Muscle of leg (tissue), 11 donors: ENCODE measurements around the gene EIF4G3. TPM values are rescaled to one million over a fixed set of nuclear protein-coding genes. Genes with fewer than 3 reads are reported as not detected.

ENCODE experiments used
- DNase-seq: peaks from one replicate; pipeline ENCODE4 v3.0.0; 2013
- H3K27ac ChIP-seq: one replicate; pipeline ENCODE4 v1.5.1; 2013; ENCODE audit warnings: mild to moderate bottlenecking, low read length, control low read depth
- H3K27me3 ChIP-seq: one replicate; pipeline ENCODE4 v1.6.1; 2013; ENCODE audit warnings: low read length; ENCODE audit not compliant: control insufficient read depth, insufficient read depth
- H3K36me3 ChIP-seq: one replicate; pipeline ENCODE4 v1.6.1; 2013; ENCODE audit warnings: low read length; ENCODE audit not compliant: control insufficient read depth, insufficient read depth
- H3K4me1 ChIP-seq: one replicate; pipeline ENCODE4 v1.6.1; 2013; ENCODE audit warnings: low read length; ENCODE audit not compliant: control insufficient read depth, insufficient read depth
- H3K4me3 ChIP-seq: one replicate; pipeline ENCODE4 v1.5.1; 2013; ENCODE audit warnings: low read length, control low read depth
- H3K9me3 ChIP-seq: replicated peaks from 2 replicates; pipeline ENCODE4 v1.6.1; 2013; ENCODE audit warnings: low read depth, low read length; ENCODE audit not compliant: control insufficient read depth
- WGBS: methylation state at CpG from one replicate; pipeline ENCODE4 v1.1.5; 2013; ENCODE audit warnings: missing lambda C conversion rate; ENCODE audit not compliant: insufficient coverage; 5-methylcytosine and 5-hydroxymethylcytosine counted together
- polyA plus RNA-seq, 8 donors: library from polyadenylated mRNA; unstranded; fragments of 120-200 nt; gene quantifications; one replicate each; pipeline versions ENCODE4 v1.2.1 to v1.2.3, GENCODE V29; 2013; ENCODE audit warnings: inconsistent platforms in 1 of 8, low replicate concordance in 1 of 8; ENCODE audit not compliant: insufficient read length in 8 of 8, insufficient read depth in 1 of 8
- total RNA-seq: library from RNA; stranded (reverse); fragments of 120-200 nt; gene quantifications from one replicate; pipeline ENCODE4 v1.2.4, GENCODE V29; 2013

The EIF4G3 gene
- total and polyA plus RNA-seq, 9 donors = 23.4 to 42.0 (median 34.0) TPM

DNA sequence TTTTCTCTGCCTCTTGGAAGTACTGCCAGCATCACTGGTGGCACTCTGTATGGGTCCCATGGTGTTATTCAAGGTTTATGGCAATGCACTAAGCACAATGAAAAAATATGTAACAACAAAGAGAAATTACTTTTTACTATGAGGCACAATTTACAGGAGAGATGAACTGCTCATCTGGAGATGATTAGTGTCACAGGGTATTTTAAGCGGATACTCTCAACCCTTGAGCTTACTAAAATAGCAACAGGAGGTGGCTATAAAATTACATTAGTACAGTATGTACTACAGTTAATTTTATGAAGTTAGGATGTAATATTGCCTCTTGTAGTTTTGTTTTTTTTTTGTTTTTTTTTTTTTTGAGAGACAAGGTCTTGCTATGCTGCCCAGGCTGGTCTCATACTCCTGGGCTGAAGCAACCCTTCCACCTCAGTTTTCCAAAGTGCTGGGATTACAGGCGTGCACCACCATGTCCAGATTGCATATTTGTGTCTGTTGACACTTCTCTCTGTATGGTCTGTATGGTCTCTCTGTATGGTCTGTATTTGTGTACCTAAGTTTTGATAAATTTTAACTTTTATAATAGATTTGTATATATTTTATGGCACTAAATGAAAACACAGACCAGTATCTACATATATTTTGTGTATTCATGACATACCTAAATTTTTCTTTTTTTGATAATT, 214.0 kb downstream of the EIF4G3 start:
- H3K4me3 ChIP-seq = no peak overlapping the region
- no peaks in the 10 kb centered on the region for H3K4me1 ChIP-seq
- H3K27me3 ChIP-seq = no peaks in the 10 kb centered on the region
- H3K27ac ChIP-seq = peak overlapping the region; percentile 25
- WGBS = no CpG with 5 or more reads among the region's 2 CpGs
- no peaks in the 10 kb centered on the region for H3K9me3 ChIP-seq
- H3K36me3 ChIP-seq = no peaks in the 10 kb centered on the region
- DNase-seq = peak; percentile 28

- Histone ChIP-seq H3K27ac (no peak overlapping the region), H3K4me3 (no peak overlapping the region), H3K9me3 (no peaks in the 10 kb centered on the region), H3K36me3 (no peaks in the 10 kb centered on the region), H3K27me3 (no peaks in the 10 kb centered on the region), H3K4me1 (no peaks in the 10 kb centered on the region)
- DNase-seq = no peak
- WGBS = no CpG with 5 or more reads among the region's 1 CpG
Observed at GRCh38 chr1:20958430-20958829, 218.3 kb downstream of the EIF4G3 start.

DNA sequence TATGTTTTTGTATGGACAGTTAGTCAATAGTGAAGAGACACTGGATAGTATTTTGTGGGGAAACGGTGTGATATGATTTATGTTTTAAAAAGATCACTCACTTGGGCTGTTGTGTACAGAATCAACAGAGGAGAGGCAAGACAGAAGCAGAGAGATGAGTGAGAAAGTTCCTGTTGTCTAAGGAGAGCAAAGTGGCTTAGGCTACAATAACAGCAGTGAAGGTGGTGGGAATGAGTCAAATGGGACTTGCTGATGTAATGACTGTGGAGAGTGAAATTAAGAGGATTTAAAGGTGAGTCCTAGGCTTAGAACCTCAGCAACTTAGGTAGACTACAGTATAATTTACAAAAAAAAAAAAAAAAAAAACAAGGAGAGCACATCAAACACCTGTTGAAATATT, 220.4 kb downstream of the EIF4G3 start:
- H3K27me3 ChIP-seq = no peaks in the 10 kb centered on the region
- no peak overlapping the region for H3K4me3 ChIP-seq
- no peak overlapping the region for H3K27ac ChIP-seq
- H3K9me3 ChIP-seq = no peaks in the 10 kb centered on the region
- WGBS = 100% methylated on average over 1 of the region's 1 CpG
- no peak for DNase-seq
- H3K36me3 ChIP-seq = no peaks in the 10 kb centered on the region
- no peaks in the 10 kb centered on the region for H3K4me1 ChIP-seq

GRCh38 chr1:20950679-20951078, 226.0 kb downstream of the EIF4G3 start:
- Histone ChIP-seq H3K9me3 (no peaks in the 10 kb centered on the region), H3K4me3 (no peak overlapping the region), H3K36me3 (no peaks in the 10 kb centered on the region), H3K27ac (no peak overlapping the region), H3K27me3 (no peaks in the 10 kb centered on the region), H3K4me1 (no peaks in the 10 kb centered on the region)
- DNase-seq = no peak
- WGBS = no CpG with 5 or more reads among the region's 3 CpGs

- Histone ChIP-seq H3K4me3 (no peak overlapping the region), H3K36me3 (no peaks in the 10 kb centered on the region), H3K4me1 (no peaks in the 10 kb centered on the region), H3K9me3 (no peaks in the 10 kb centered on the region), H3K27ac (no peak overlapping the region), H3K27me3 (no peaks in the 10 kb centered on the region)
- DNase-seq = no peak
- 100% methylated on average over 4 of the region's 9 CpGs for WGBS
Observed at GRCh38 chr1:20949871-20950590, 226.7 kb downstream of the EIF4G3 start.

GRCh38 chr1:20948101-20948500, 228.6 kb downstream of the EIF4G3 start:
- Histone ChIP-seq H3K4me1 (no peaks in the 10 kb centered on the region), H3K27ac (no peak overlapping the region), H3K27me3 (no peaks in the 10 kb centered on the region), H3K36me3 (no peaks in the 10 kb centered on the region), H3K9me3 (no peaks in the 10 kb centered on the region), H3K4me3 (no peak overlapping the region)
- 100% methylated on average over 2 of the region's 6 CpGs for WGBS
- DNase-seq = no peak

GRCh38 chr1:20947409-20947808, 229.3 kb downstream of the EIF4G3 start:
- no peak overlapping the region for H3K4me3 ChIP-seq
- H3K4me1 ChIP-seq = no peaks in the 10 kb centered on the region
- no CpG with 5 or more reads among the region's 2 CpGs for WGBS
- H3K9me3 ChIP-seq = no peaks in the 10 kb centered on the region
- no peaks in the 10 kb centered on the region for H3K27me3 ChIP-seq
- no peak overlapping the region for H3K27ac ChIP-seq
- no peak for DNase-seq
- no peaks in the 10 kb centered on the region for H3K36me3 ChIP-seq

DNA sequence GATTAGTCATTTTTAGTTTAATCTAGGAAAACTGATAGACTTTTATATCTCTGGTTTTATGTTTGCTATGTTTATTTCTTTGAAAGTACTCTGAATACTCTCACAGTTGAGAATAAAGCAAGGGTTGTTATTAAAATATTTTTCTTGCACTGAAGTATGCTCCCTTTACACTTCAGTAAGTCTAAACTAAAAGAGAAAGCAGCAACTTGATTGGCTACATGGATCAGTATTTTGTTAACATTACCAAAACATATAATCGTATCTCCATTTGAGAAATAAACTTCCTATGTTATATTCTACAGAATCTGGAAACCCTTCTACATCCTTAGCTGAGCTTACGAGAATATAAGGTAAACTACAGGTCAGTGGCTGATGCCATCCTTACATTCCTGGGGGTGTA, 240.1 kb downstream of the EIF4G3 start:
- no peak for DNase-seq
- no CpG with 5 or more reads among the region's 2 CpGs for WGBS
- no peak overlapping the region for H3K4me3 ChIP-seq

DNA sequence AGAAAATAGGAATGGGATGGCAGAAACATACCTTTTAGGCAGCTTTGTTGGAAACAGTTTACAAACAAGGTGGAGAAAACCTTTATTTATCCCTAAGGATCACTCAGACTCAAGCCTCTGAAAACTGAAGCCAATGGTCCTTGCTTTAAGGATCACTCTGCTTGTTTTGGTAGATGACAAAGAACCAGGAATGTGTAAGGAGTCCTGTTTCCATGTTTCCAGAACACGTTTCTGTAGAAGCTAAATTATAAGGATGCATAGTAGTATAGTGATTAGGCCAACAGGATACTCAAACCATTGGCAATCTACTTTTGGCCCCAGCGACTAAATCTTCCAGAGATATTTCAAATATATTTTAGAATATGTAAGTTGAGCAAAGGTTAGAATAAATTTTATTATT, 240.5 kb downstream of the EIF4G3 start:
- no peaks in the 10 kb centered on the region for H3K9me3 ChIP-seq
- H3K4me3 ChIP-seq = no peak overlapping the region
- H3K27ac ChIP-seq = no peak overlapping the region
- no peak for DNase-seq
- WGBS = no CpG with 5 or more reads among the region's 2 CpGs
- no peaks in the 10 kb centered on the region for H3K4me1 ChIP-seq
- H3K36me3 ChIP-seq = peaks cover 5% of the 10 kb centered on the region
- no peaks in the 10 kb centered on the region for H3K27me3 ChIP-seq

More for the DNA sequence above, 240.1 kb downstream of the EIF4G3 start:
- H3K36me3 ChIP-seq = peaks cover 8% of the 10 kb centered on the region
- no peak overlapping the region for H3K27ac ChIP-seq
- H3K27me3 ChIP-seq = no peaks in the 10 kb centered on the region
- no peaks in the 10 kb centered on the region for H3K4me1 ChIP-seq
- no peaks in the 10 kb centered on the region for H3K9me3 ChIP-seq

DNA sequence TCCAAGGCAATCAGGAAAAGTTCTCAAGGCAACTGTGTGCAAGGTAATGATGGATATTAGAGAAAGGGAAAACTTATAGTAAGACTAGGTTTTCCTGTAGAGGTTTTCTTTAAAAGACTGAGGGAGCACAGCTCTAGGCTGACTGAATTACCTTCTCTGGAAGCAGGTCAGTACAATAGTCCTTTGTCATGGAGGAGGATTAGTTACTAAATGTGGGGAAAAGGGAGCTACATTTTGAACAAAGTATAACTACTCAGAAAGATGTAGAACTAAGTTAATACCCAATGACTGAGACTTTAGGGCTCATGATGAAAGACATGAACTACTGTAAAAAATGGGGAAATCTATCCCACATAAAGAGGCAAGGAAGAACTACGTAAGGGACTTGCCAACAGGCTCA, 241.0 kb downstream of the EIF4G3 start:
- WGBS = no CpG with 5 or more reads among the region's 1 CpG
- no peak for DNase-seq
- Histone ChIP-seq H3K4me1 (no peaks in the 10 kb centered on the region), H3K4me3 (no peak overlapping the region), H3K27me3 (no peaks in the 10 kb centered on the region), H3K27ac (no peak overlapping the region), H3K36me3 (peaks cover 3% of the 10 kb centered on the region), H3K9me3 (no peaks in the 10 kb centered on the region)
